C4-2B (cell line): Measurements from ENCODE around the gene ABCA5.

Experiments used
- H3K27ac ChIP-seq: fragments of 450-650 bp; 2 replicates; pipeline ENCODE4 v1.5.1; 2017
- ZFX ChIP-seq: fragments of 450-650 bp; IDR thresholded peaks from 2 replicates; pipeline ENCODE4 v1.6.1; 2017
- TF ChIP-seq, protein P1 (sequence below): fragments of 450-650 bp; conservative IDR thresholded peaks from 2 replicates; pipeline ENCODE4 v1.5.1; 2017; ENCODE audit warnings: mild to moderate bottlenecking

The ABCA5 gene

DNA sequence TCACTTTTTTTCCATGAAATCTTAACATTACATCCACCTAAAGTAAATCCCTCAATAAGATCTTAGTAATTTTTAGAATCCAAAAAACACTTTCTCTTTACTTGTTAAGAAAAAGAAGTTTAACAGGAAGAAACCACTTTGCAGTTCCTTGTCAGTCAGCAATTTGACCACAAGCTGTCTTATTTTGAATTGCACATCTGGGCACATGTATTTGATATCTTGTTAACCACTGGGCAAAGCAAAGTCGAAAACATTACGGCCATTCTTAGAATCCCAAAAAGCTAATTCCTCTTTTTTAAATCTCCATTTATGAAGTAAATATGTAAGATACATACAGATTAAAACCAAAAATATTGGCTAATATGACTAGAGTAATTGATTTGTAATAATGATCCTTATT, 99.4 kb downstream of the ABCA5 start:
- H3K27ac ChIP-seq = no peak overlapping the region
- TF ChIP-seq, protein P1, sequence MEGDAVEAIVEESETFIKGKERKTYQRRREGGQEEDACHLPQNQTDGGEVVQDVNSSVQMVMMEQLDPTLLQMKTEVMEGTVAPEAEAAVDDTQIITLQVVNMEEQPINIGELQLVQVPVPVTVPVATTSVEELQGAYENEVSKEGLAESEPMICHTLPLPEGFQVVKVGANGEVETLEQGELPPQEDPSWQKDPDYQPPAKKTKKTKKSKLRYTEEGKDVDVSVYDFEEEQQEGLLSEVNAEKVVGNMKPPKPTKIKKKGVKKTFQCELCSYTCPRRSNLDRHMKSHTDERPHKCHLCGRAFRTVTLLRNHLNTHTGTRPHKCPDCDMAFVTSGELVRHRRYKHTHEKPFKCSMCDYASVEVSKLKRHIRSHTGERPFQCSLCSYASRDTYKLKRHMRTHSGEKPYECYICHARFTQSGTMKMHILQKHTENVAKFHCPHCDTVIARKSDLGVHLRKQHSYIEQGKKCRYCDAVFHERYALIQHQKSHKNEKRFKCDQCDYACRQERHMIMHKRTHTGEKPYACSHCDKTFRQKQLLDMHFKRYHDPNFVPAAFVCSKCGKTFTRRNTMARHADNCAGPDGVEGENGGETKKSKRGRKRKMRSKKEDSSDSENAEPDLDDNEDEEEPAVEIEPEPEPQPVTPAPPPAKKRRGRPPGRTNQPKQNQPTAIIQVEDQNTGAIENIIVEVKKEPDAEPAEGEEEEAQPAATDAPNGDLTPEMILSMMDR = no peak
- TF ChIP-seq ZFX = no peak

GRCh38 chr17:69223809-69224208, 103.1 kb downstream of the ABCA5 start:
- TF ChIP-seq, protein P1 = no peak
- TF ChIP-seq ZFX = no peak
- H3K27ac ChIP-seq = no peak overlapping the region

- TF ChIP-seq, protein P1 = no peak
- no peak for TF ChIP-seq ZFX
- H3K27ac ChIP-seq = no peak overlapping the region
These were observed 104.2 kb downstream of the ABCA5 start for GRCh38 chr17:69222707-69223258.

- no peak overlapping the region for H3K27ac ChIP-seq
- TF ChIP-seq, protein P1 = no peak
- TF ChIP-seq ZFX = no peak
These were observed 106.8 kb downstream of the ABCA5 start for GRCh38 chr17:69220098-69220497.

- TF ChIP-seq ZFX = no peak
- TF ChIP-seq, protein P1 = no peak
- H3K27ac ChIP-seq = no peak overlapping the region
These were observed 107.9 kb downstream of the ABCA5 start for GRCh38 chr17:69218986-69219385.

DNA sequence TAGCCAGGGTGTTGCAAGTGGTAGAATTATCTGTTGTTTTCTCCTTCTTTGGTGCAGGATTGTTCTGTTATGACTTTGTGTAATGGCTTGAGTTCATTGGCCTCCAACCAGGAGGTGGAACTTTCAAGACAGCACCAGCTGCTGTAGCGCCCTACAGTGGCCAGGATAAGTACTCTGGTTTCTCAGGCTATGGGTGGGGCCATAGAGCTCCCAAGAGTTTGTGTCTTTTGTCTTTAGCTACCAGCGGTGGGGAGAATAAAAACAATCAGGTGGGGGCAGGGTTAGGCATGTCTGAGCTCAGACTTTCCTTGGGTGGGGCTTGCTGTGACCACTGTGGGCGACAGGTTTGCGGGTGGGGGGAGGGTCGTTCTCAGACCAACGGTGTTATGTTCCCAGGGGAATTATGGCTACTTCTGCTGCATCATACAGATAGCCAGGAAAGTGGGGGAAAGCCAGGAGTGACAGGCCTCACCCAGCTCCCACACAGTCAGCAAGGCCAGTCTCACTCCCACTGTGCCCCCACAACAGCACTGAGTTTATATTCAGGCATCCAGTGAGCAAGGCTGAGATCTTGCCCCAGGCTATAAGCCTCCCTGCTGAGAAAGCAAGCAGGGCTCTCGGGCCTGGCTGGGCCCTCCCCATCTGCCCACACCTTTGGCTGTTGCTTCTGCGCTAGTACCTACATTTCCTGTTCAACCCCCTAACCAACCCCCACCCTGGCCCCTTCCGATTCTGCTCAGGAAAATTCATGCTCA, 113.7 kb downstream of the ABCA5 start:
- no peak overlapping the region for H3K27ac ChIP-seq
- no peak for TF ChIP-seq ZFX
- TF ChIP-seq, protein P1 = peak; percentile 16

DNA sequence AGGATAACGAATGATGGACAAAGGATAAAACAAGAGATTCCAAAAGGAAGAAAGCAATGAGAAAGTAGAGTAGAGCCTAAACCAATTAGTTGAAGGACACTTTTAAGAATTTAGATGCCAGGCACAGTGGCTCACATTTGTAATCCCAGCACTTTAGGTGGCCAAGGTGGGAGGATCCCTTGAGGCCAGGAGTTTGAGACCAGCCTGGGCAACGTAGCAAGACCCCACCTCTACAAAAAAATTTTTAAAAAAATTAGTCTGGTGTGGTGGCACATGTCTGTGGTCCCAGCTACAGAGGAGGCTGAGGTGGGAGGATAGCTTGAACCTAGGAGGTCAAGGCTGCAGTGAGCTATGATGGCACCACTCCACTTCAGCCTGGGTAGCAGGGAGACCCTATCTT, 118.3 kb downstream of the ABCA5 start:
- TF ChIP-seq ZFX = no peak
- TF ChIP-seq, protein P1 = no peak
- H3K27ac ChIP-seq = no peak overlapping the region
